Endothelial cell of umbilical vein (primary cell): ENCODE measurements around the gene SPRN. TPM values are rescaled to one million over a fixed set of nuclear protein-coding genes. Genes with fewer than 3 reads are reported as not detected.

ENCODE experiments used
- BruUV-seq: library from RNA; stranded (reverse); fragments of 400-500 nt; replicated peaks from 2 replicates; lab custom pipeline; 2021; lab: Mats Ljungman, UMichigan
- CTCF ChIA-PET: fragments of 300-600, 350-600 bp; sonication (Branson Sonifier 250); formaldehyde crosslinking; loops from one replicate; lab custom pipeline; 2021; ENCODE audit warnings: antibody characterized with exemption, inconsistent platforms; lab: Charles Lee
- POLR2A ChIA-PET: fragments of 300-600, 350-600 bp; sonication (Branson Sonifier 250); formaldehyde crosslinking; loops from one replicate; lab custom pipeline; 2021; ENCODE audit warnings: antibody characterized with exemption, inconsistent platforms; lab: Charles Lee
- DNase-seq: peaks from one replicate; pipeline ENCODE4 v3.0.0-alpha.2; 2011; ENCODE audit warnings: low read depth, low spot score
- FAIRE-seq: peaks from 2 replicates; lab custom pipeline; 2011; peaks lifted over from hg19 to GRCh38; lab: Jason Lieb, UNC
- H2AFZ ChIP-seq: 2 replicates; pipeline ENCODE4 v1.6.0; 2012; ENCODE audit warnings: low read depth, low read length, control low read depth, inconsistent platforms
- H3K27ac ChIP-seq: 2 replicates; pipeline ENCODE4 v1.5.1; 2011; ENCODE audit warnings: low read depth, mild to moderate bottlenecking, control low read depth, low read length, moderate library complexity; ENCODE audit not compliant: insufficient read depth
- H3K27me3 ChIP-seq, 2 experiments: 2 replicates each; pipeline versions ENCODE4 v1.6.0 to v1.6.1; 2011; ENCODE audit warnings: low read length in 2 of 2, mixed read lengths in 1 of 2; ENCODE audit not compliant: control insufficient read depth in 2 of 2, insufficient read depth in 2 of 2
- H3K36me3 ChIP-seq, 2 experiments: 2 replicates in 1 of 2; 3 replicates in 1 of 2; pipeline ENCODE4 v1.5.1; 2011; ENCODE audit warnings: low read length in 2 of 2, mild to moderate bottlenecking in 1 of 2, moderate library complexity in 1 of 2; ENCODE audit not compliant: control insufficient read depth in 2 of 2, insufficient read depth in 2 of 2; ENCODE audit errors: extremely low read depth in 1 of 2
- H3K4me1 ChIP-seq: 3 replicates; pipeline ENCODE4 v1.5.1; 2011; ENCODE audit warnings: mild to moderate bottlenecking, low read length; ENCODE audit not compliant: control insufficient read depth, insufficient read depth; ENCODE audit errors: extremely low read depth
- H3K4me2 ChIP-seq: 2 replicates; pipeline ENCODE4 v1.6.1; 2011; ENCODE audit warnings: low read length, control low read depth, mixed read lengths; ENCODE audit not compliant: insufficient read depth
- H3K4me3 ChIP-seq, 3 experiments: fragments of 200-600 bp in 1 of 3; sonication (generic), shearing (Covaris generic) in 1 of 3; replicated peaks in 1 of 3; 2 replicates each; pipeline ENCODE4 v1.5.1; 2011 to 2016; ENCODE audit warnings: control low read depth in 3 of 3, low read length in 3 of 3, mild to moderate bottlenecking in 2 of 3, inconsistent platforms in 1 of 3, low read depth in 1 of 3, moderate library complexity in 1 of 3; ENCODE audit not compliant: insufficient read depth in 1 of 3
- H3K79me2 ChIP-seq: 2 replicates; pipeline ENCODE4 v1.6.0; 2012; ENCODE audit warnings: low read length, inconsistent platforms; ENCODE audit not compliant: control insufficient read depth, insufficient read depth
- H3K9ac ChIP-seq: replicated peaks from 2 replicates; pipeline ENCODE3; 2011; ENCODE audit warnings: low read length, control low read depth; ENCODE audit not compliant: insufficient read depth; ENCODE audit errors: extremely low read depth
- H3K9me1 ChIP-seq: replicated peaks from 3 replicates; pipeline ENCODE4 v1.6.0; 2011; ENCODE audit warnings: mild to moderate bottlenecking, low read length; ENCODE audit not compliant: control insufficient read depth, insufficient read depth; ENCODE audit errors: extremely low read depth
- H3K9me3 ChIP-seq: replicated peaks from 2 replicates; pipeline ENCODE4 v1.5.1; 2012; ENCODE audit warnings: low read length, inconsistent platforms; ENCODE audit not compliant: control insufficient read depth, insufficient read depth
- H4K20me1 ChIP-seq: replicated peaks from 2 replicates; pipeline ENCODE3; 2011; ENCODE audit warnings: mild to moderate bottlenecking, low read length; ENCODE audit not compliant: control insufficient read depth, insufficient read depth; ENCODE audit errors: extremely low read depth
- EZH2 ChIP-seq: IDR thresholded peaks from 2 replicates; pipeline ENCODE4 v1.6.1; 2012; ENCODE audit warnings: borderline replicate concordance, low read depth, mild to moderate bottlenecking, moderate library complexity, low read length, inconsistent platforms; ENCODE audit not compliant: severe bottlenecking
- FOS ChIP-seq: IDR thresholded peaks from 2 replicates; pipeline ENCODE4 v1.6.1; 2011; ENCODE audit warnings: mild to moderate bottlenecking, low read length, moderate library complexity, borderline replicate concordance; ENCODE audit not compliant: insufficient read depth
- GATA2 ChIP-seq: IDR thresholded peaks from 2 replicates; pipeline ENCODE4 v1.7.0; 2011; ENCODE audit warnings: low read depth, mild to moderate bottlenecking, moderate library complexity, mixed read lengths, low read length; ENCODE audit not compliant: insufficient read length, insufficient read depth
- JUN ChIP-seq: IDR thresholded peaks from 2 replicates; pipeline ENCODE4 v1.6.1; 2011; ENCODE audit warnings: borderline replicate concordance, low read depth; ENCODE audit not compliant: insufficient read length, insufficient read depth
- MAX ChIP-seq: IDR thresholded peaks from 2 replicates; pipeline ENCODE4 v1.6.1; 2011; ENCODE audit not compliant: insufficient read depth, insufficient read length
- MYC ChIP-seq: IDR thresholded peaks from one replicate; pipeline ENCODE4 v1.6.1; 2011; ENCODE audit warnings: mild to moderate bottlenecking, low read depth, low read length
- POLR2A ChIP-seq: IDR thresholded peaks from 2 replicates; pipeline ENCODE4 v1.6.1; 2012; ENCODE audit warnings: low read depth, mild to moderate bottlenecking, control low read depth, low read length
- POLR2AphosphoS5 ChIP-seq: IDR thresholded peaks from 2 replicates; pipeline ENCODE4 v1.6.1; 2012; ENCODE audit warnings: low read depth, mild to moderate bottlenecking, control low read depth, low read length, moderate library complexity; ENCODE audit not compliant: insufficient read depth
- dilution Hi-C: fragments of 300-500 bp; cut with MboI; formaldehyde crosslinking; loops from one replicate; pipeline ENCODE4 v1.15.0; 2019; ENCODE audit warnings: low sequenced_read_pairs; ENCODE audit not compliant: extremely low pct_ligation_motif_present
- intact Hi-C: fragments of 100-400 bp; cut with micrococcal nuclease; formaldehyde crosslinking; loops from one replicate; pipeline ENCODE4 v1.10.0; 2022
- polyA plus RNA-seq, 4 experiments: library from polyadenylated mRNA; depleted of rRNA in 3 of 4; stranded (reverse) in 3 of 4; unstranded in 1 of 4; fragments of >200 nt; gene quantifications; 2 replicates each; pipeline versions ENCODE4 v1.2.1 to v1.2.3, GENCODE V29; 2011 to 2012; ENCODE audit warnings: missing spikeins in 1 of 4
- total RNA-seq: library from RNA; stranded (reverse); gene quantifications from 2 replicates; pipeline ENCODE4 v1.2.3, GENCODE V29; 2021
- TF ChIP-seq, protein P1 (sequence below), 2 donors: IDR thresholded peaks; 1 replicate in 1 of 2; 2 replicates in 1 of 2; pipeline ENCODE4 v1.5.1; 2011; ENCODE audit warnings: low read length in 2 of 2, mild to moderate bottlenecking in 2 of 2, moderate library complexity in 2 of 2, control low read depth in 1 of 2, inconsistent platforms in 1 of 2, low read depth in 1 of 2; ENCODE audit not compliant: insufficient read depth in 1 of 2; ENCODE audit errors: extremely low read depth in 1 of 2

Gene SPRN
- total and polyA plus RNA-seq, 2 donors (not counting 3 experiments of a cell fraction or from before 2014, with no cell fraction given): 0.13 TPM; not detected in 1

- H3K4me2 ChIP-seq: no peak overlapping the region
- no peak overlapping the region for H3K9ac ChIP-seq
- BruUV-seq: no TSS peak
- H3K27ac ChIP-seq: no peak overlapping the region
- H2AFZ ChIP-seq: no peak overlapping the region
- intact Hi-C loops (no loop called here), dilution Hi-C loops (no loop called here)
- TF ChIP-seq POLR2AphosphoS5 (no peak), MAX (no peak), FOS (no peak), GATA2 (no peak), MYC (no peak), JUN (no peak), EZH2 (no peak), POLR2A (no peak)
- TF ChIP-seq, protein P1, sequence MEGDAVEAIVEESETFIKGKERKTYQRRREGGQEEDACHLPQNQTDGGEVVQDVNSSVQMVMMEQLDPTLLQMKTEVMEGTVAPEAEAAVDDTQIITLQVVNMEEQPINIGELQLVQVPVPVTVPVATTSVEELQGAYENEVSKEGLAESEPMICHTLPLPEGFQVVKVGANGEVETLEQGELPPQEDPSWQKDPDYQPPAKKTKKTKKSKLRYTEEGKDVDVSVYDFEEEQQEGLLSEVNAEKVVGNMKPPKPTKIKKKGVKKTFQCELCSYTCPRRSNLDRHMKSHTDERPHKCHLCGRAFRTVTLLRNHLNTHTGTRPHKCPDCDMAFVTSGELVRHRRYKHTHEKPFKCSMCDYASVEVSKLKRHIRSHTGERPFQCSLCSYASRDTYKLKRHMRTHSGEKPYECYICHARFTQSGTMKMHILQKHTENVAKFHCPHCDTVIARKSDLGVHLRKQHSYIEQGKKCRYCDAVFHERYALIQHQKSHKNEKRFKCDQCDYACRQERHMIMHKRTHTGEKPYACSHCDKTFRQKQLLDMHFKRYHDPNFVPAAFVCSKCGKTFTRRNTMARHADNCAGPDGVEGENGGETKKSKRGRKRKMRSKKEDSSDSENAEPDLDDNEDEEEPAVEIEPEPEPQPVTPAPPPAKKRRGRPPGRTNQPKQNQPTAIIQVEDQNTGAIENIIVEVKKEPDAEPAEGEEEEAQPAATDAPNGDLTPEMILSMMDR (IDR thresholded peaks at IDR 0.05; ENCODE audit: extremely low read depth in 1 of 2, insufficient read depth in 1 of 2, low read depth in 1 of 2, low read length in 2 of 2): no peak
- H3K79me2 ChIP-seq: no peaks in the 10 kb centered on the region
- H3K9me3 ChIP-seq: no peaks in the 10 kb centered on the region
- no peak overlapping the region for H3K4me3 ChIP-seq
- peaks cover 8 to 9% of the 10 kb centered on the region in 2 experiments for H3K27me3 ChIP-seq
- no peaks in the 10 kb centered on the region for H3K9me1 ChIP-seq
- DNase-seq (no peak), FAIRE-seq (no peak)
- no peaks in the 10 kb centered on the region for H4K20me1 ChIP-seq
- H3K4me1 ChIP-seq: no peaks in the 10 kb centered on the region
- ChIA-PET CTCF (interaction anchor here (0.9 to 1.2 kb wide), 2 partner anchors 17 to 18 kb away, joined by 3 read pairs; no protein-coding TSS in a partner anchor), POLR2A (no interaction called here)
- H3K36me3 ChIP-seq: peaks cover 4 to 13% of the 10 kb centered on the region in 2 experiments
Measured at GRCh38 chr10:133420579-133420978, 3.8 kb downstream of the SPRN start.
